HepG2 (cell line): Measurements from ENCODE around the gene ATP9A. TPM values are rescaled to one million over a fixed set of nuclear protein-coding genes. Genes with fewer than 3 reads are reported as not detected.
A peak's percentile ranks its signal among the peaks of the same experiment; 100 is the strongest.

Source experiments
- AFF4 ChIP-seq: sonication (generic); formaldehyde crosslinking; IDR thresholded peaks from 2 replicates; pipeline ENCODE4 v1.4.0; 2020; ENCODE audit warnings: missing genetic modification reagents
- CHCHD3 ChIP-seq: sonication (generic); formaldehyde crosslinking; IDR thresholded peaks from 2 replicates; pipeline ENCODE4 v1.8.0; 2022; ENCODE audit warnings: mild to moderate bottlenecking, missing genetic modification reagents, moderate library complexity
- DR1 ChIP-seq: sonication (generic); formaldehyde crosslinking; IDR thresholded peaks from 2 replicates; pipeline ENCODE4 v1.8.0; 2021; ENCODE audit warnings: mild to moderate bottlenecking, missing genetic modification reagents, inconsistent platforms
- FOXP4 ChIP-seq: sonication (generic); formaldehyde crosslinking; IDR thresholded peaks from 2 replicates; pipeline ENCODE4 v1.4.0; 2020; ENCODE audit warnings: missing genetic modification reagents
- IRF1 ChIP-seq: sonication (generic); formaldehyde crosslinking; IDR thresholded peaks from 2 replicates; pipeline ENCODE4 v1.4.0; 2020; ENCODE audit warnings: low read depth, mild to moderate bottlenecking, missing genetic modification reagents
- KLF6 ChIP-seq: IDR thresholded peaks from 2 replicates; pipeline ENCODE4 v1.8.0; 2016; ENCODE audit warnings: missing biosample characterization, missing genetic modification reagents
- RFX3 ChIP-seq: IDR thresholded peaks from 2 replicates; pipeline ENCODE4 v1.6.1; 2016; ENCODE audit warnings: missing biosample characterization, missing genetic modification reagents
- RFX5 ChIP-seq: IDR thresholded peaks from 2 replicates; pipeline ENCODE4 v1.6.1; 2011; ENCODE audit warnings: low read depth, low read length, improper control_type of control experiment
- STAT6 ChIP-seq: sonication (generic); formaldehyde crosslinking; IDR thresholded peaks from 2 replicates; pipeline ENCODE4 v1.4.0; 2020; ENCODE audit warnings: missing genetic modification reagents, mild to moderate bottlenecking, borderline replicate concordance
- ZHX1 ChIP-seq: sonication (generic); formaldehyde crosslinking; IDR thresholded peaks from 2 replicates; pipeline ENCODE4 v1.8.1; 2022; ENCODE audit warnings: low read depth, mild to moderate bottlenecking, missing genetic modification reagents
- ZNF225 ChIP-seq: sonication (generic); formaldehyde crosslinking; IDR thresholded peaks from 2 replicates; pipeline ENCODE4 v1.4.0; 2020; ENCODE audit warnings: mild to moderate bottlenecking, missing genetic modification reagents
- ZNF264 ChIP-seq: sonication (generic); formaldehyde crosslinking; IDR thresholded peaks from 2 replicates; pipeline ENCODE4 v1.4.0; 2020; ENCODE audit warnings: missing genetic modification reagents
- ZNF605 ChIP-seq: sonication (generic); formaldehyde crosslinking; IDR thresholded peaks from 2 replicates; pipeline ENCODE4 v1.8.0; 2022; ENCODE audit warnings: mild to moderate bottlenecking, missing genetic modification reagents
- ZNF614 ChIP-seq: IDR thresholded peaks from 2 replicates; pipeline ENCODE4 v1.6.1; 2018; ENCODE audit warnings: missing biosample characterization, missing genetic modification reagents, inconsistent platforms, borderline replicate concordance
- ZNF619 ChIP-seq: sonication (generic); formaldehyde crosslinking; IDR thresholded peaks from 2 replicates; pipeline ENCODE4 v1.4.0; 2020; ENCODE audit warnings: mild to moderate bottlenecking, missing genetic modification reagents
- ZSCAN22 ChIP-seq: sonication (generic); formaldehyde crosslinking; IDR thresholded peaks from 2 replicates; pipeline ENCODE4 v1.4.0; 2020; ENCODE audit warnings: mild to moderate bottlenecking, missing genetic modification reagents
- ZZZ3 ChIP-seq: sonication (generic); formaldehyde crosslinking; IDR thresholded peaks from 2 replicates; pipeline ENCODE4 v1.4.0; 2020; ENCODE audit warnings: missing genetic modification reagents, mild to moderate bottlenecking, borderline replicate concordance
- polyA plus RNA-seq, 8 experiments: library from polyadenylated mRNA; depleted of rRNA in 3 of 8; stranded (reverse) in 7 of 8; unstranded in 1 of 8; fragments of >200 nt; fragmentation: Illumina TruSeq in 4 of 8; extraction: Trizol in 4 of 8; gene quantifications; 2 replicates each; pipeline versions ENCODE4 v1.2.1 to v1.2.3, GENCODE V29; 2011 to 2016; ENCODE audit warnings: low read depth in 4 of 8, missing spikeins in 1 of 8, mixed read lengths in 1 of 8; ENCODE audit not compliant: insufficient read depth in 1 of 8
- total RNA-seq, 5 experiments: library from RNA; depleted of rRNA; stranded (reverse); fragments of >200 nt; fragmentation: Illumina TruSeq; extraction: Trizol; gene quantifications; 2 replicates each; pipeline ENCODE4 v1.2.3, GENCODE V29; 2016; ENCODE audit warnings: low read depth in 1 of 5

ATP9A gene
- total and polyA plus RNA-seq, 2 of the 13 experiments (the other 11 are each of a cell fraction or from before 2014, with no cell fraction given) = 11.8 to 18.5 TPM

- TF ChIP-seq STAT6 = no peak
- no peak for TF ChIP-seq CHCHD3 (CRISPR knock-in tag)
- TF ChIP-seq AFF4 (CRISPR knock-in tag) = no peak
- no peak for TF ChIP-seq IRF1
- no peak for TF ChIP-seq ZHX1 (CRISPR knock-in tag)
- no peak for TF ChIP-seq ZNF605 (CRISPR knock-in tag)
- peak; percentile 69; the same call in 1 of the 2 replicates for TF ChIP-seq ZNF614 (CRISPR knock-in tag)
- TF ChIP-seq ZZZ3 = no peak
- TF ChIP-seq KLF6 (CRISPR knock-in tag) = no peak
- TF ChIP-seq ZSCAN22 (CRISPR knock-in tag) = no peak
- peak; percentile 84 for TF ChIP-seq FOXP4 (CRISPR knock-in tag)
- TF ChIP-seq RFX5 = 0 out of 2 replicates have a peak, but pooled peaks have one; percentile 30
- no peak for TF ChIP-seq ZNF264 (CRISPR knock-in tag)
- TF ChIP-seq ZNF619 (CRISPR knock-in tag) = no peak
- TF ChIP-seq RFX3 (CRISPR knock-in tag) = no peak
- no peak for TF ChIP-seq ZNF225 (CRISPR knock-in tag)
- no peak for TF ChIP-seq DR1 (CRISPR knock-in tag)
These were observed 106.5 kb downstream of the ATP9A start (continued) for GRCh38 chr20:51661609-51662178.
